HG03039 (cell line): ENCODE data around the gene PRIMPOL.
"Not testable (repeated sequence)": the region's sequence is repeated elsewhere in the genome, so short reads cannot be mapped to it uniquely, and the experiment has no call there.

Experiments used
- ATAC-seq: cut with Tn5 transposase; IDR thresholded peaks from one replicate; pipeline ENCODE4 v1.9.1; 2021; ENCODE audit warnings: mild to moderate bottlenecking, moderate library complexity; ENCODE audit not compliant: unreplicated experiment

The PRIMPOL gene

GRCh38 chr4:184636897-184637296, 12.6 kb upstream of the PRIMPOL start:
- ATAC-seq = no peak

GRCh38 chr4:184641022-184641421, 8.5 kb upstream of the PRIMPOL start:
- ATAC-seq = no peak

GRCh38 chr4:184641451-184641850, 8.1 kb upstream of the PRIMPOL start:
- no peak for ATAC-seq

- ATAC-seq = no peak
Observed at GRCh38 chr4:184643731-184644130, 5.8 kb upstream of the PRIMPOL start.

GRCh38 chr4:184644553-184645307, 4.8 kb upstream of the PRIMPOL start:
- no peak for ATAC-seq

GRCh38 chr4:184645904-184646610, 3.5 kb upstream of the PRIMPOL start:
- ATAC-seq = no peak

GRCh38 chr4:184647266-184648053, 2.1 kb upstream of the PRIMPOL start:
- ATAC-seq = no peak

GRCh38 chr4:184648054-184648312, 1.6 kb upstream of the PRIMPOL start:
- ATAC-seq = no peak

- ATAC-seq = peak; percentile 18
Observed at GRCh38 chr4:184648313-184649025, 1.1 kb upstream of the PRIMPOL start.

- ATAC-seq = peak; percentile 7
Observed at GRCh38 chr4:184649971-184650855, 675 bp downstream of the PRIMPOL start.

- no peak for ATAC-seq
Observed at GRCh38 chr4:184651899-184652298, 2.4 kb downstream of the PRIMPOL start.

GRCh38 chr4:184652681-184653080, 3.1 kb downstream of the PRIMPOL start:
- not testable (repeated sequence) for ATAC-seq

GRCh38 chr4:184653650-184654049, 4.1 kb downstream of the PRIMPOL start:
- no peak for ATAC-seq

- no peak for ATAC-seq
Observed at GRCh38 chr4:184655889-184656869, 6.6 kb downstream of the PRIMPOL start.

GRCh38 chr4:184657144-184657543, 7.6 kb downstream of the PRIMPOL start:
- no peak for ATAC-seq

- ATAC-seq = not testable (repeated sequence)
Observed at GRCh38 chr4:184657820-184658219, 8.3 kb downstream of the PRIMPOL start.

GRCh38 chr4:184660978-184661377, 11.4 kb downstream of the PRIMPOL start:
- no peak for ATAC-seq

- ATAC-seq = no peak
Observed at GRCh38 chr4:184662236-184662635, 12.7 kb downstream of the PRIMPOL start.
